ENCODE data around the gene CLCN3.
"Not testable (repeated sequence)": the region's sequence is repeated elsewhere in the genome, so short reads cannot be mapped to it uniquely, and the experiment has no call there.

Gene CLCN3

DNA sequence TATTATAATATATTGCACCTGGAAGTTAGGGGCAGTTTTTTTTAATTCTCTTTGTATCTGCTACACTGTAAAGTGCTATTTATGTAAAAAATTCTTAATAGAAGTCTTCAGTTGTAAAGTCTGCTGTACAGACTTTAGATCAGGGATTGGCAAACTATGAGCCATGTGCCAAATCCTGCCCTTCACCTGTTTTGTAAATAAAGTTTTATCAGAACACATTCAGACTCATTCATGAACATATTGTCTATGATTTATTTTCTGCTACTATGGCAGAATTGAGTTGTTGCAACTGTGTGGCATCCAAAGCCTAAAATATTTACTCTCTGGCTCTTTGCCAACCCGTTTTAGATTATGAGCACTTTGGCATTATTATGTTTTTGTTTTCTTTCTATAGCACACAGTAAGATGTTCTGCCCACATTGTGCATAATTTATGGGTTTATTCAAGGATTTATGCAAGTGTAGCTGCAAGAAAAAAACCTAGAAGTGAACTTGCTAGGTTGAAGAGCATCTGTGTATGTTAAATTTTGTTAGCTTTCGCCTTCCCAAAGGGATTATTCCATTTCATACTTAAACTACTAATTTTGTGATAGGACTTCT is 56.9 kb downstream of the CLCN3 start:
- Histone ChIP-seq H3K27me3 (ENCODE audit: insufficient read depth, low read length) (no peaks in the 10 kb centered on the region), H3K9me3 (ENCODE audit: insufficient read depth, low read depth, low read length) (no peaks in the 10 kb centered on the region), H3K4me1 (ENCODE audit: insufficient read depth, low read length) (no peaks in the 10 kb centered on the region), H3K9ac (ENCODE audit: low read depth, low read length) (no peak overlapping the region), H3K4me3 (ENCODE audit: low read length) (no peak overlapping the region), H3K36me3 (ENCODE audit: insufficient read depth, low read depth, low read length) (0 out of 2 replicates have a peak, but pooled peaks cover 4% of the 10 kb centered on the region), H3K27ac (ENCODE audit: low read length) (no peak overlapping the region)

DNA sequence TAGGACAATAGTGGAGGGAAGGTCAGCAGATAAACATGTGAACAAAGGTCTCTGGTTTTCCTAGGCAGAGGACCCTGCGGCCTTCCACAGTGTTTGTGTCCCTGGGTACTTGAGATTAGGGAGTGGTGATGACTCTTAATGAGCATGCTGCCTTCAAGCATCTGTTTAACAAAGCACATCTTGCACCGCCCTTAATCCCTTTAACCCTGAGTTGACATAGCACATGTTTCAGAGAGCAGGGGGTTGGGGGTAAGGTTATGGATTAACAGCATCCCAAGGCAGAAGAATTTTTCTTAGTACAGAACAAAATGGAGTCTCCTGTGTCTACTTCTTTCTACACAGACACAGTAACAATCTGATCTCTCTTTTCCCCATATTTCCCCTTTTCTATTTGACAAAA is 58.1 kb downstream of the CLCN3 start:
- H3K9me3 ChIP-seq (ENCODE audit: insufficient read depth, low read depth, low read length); H3K27me3 ChIP-seq (ENCODE audit: insufficient read depth, low read length); H3K4me3 ChIP-seq (ENCODE audit: low read length); H3K27ac ChIP-seq (ENCODE audit: low read length); H3K9ac ChIP-seq (ENCODE audit: low read depth, low read length); H3K4me1 ChIP-seq (ENCODE audit: insufficient read depth, low read length); H3K36me3 ChIP-seq (ENCODE audit: insufficient read depth, low read depth, low read length): not testable (repeated sequence)

DNA sequence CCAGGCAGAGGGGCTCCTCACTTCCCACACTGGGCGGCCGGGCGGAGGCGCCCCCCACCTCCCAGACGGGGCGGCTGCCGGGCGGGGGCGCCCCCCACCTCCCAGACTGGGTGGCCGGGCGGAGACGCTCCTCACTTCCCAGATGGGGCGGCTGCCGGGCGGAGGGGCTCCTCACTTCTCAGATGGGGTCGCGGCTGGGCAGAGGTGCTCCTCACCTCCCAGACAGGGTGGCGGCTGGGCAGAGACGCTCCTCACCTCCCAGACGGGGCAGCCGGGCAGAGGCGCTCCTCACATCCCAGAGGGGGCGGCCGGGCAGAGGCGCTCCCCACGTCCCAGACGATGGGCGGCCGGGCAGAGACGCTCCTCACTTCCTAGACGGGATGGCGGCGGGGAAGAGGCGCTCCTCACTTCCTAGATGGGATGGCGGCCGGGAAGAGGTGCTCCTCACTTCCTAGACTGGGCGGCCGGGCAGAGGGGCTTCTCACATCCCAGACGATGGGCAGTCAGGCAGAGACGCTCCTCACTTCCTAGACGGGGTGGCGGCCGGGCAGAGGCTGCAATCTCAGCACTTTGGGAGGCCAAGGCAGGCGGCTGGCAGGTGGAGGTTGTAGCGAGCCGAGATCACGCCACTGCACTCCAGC is 58.7 kb downstream of the CLCN3 start:
- not testable (repeated sequence) for H3K4me1 ChIP-seq (ENCODE audit: insufficient read depth, low read length); H3K36me3 ChIP-seq (ENCODE audit: insufficient read depth, low read depth, low read length); H3K27ac ChIP-seq (ENCODE audit: low read length); H3K4me3 ChIP-seq (ENCODE audit: low read length); H3K27me3 ChIP-seq (ENCODE audit: insufficient read depth, low read length); H3K9me3 ChIP-seq (ENCODE audit: insufficient read depth, low read depth, low read length); H3K9ac ChIP-seq (ENCODE audit: low read depth, low read length)

DNA sequence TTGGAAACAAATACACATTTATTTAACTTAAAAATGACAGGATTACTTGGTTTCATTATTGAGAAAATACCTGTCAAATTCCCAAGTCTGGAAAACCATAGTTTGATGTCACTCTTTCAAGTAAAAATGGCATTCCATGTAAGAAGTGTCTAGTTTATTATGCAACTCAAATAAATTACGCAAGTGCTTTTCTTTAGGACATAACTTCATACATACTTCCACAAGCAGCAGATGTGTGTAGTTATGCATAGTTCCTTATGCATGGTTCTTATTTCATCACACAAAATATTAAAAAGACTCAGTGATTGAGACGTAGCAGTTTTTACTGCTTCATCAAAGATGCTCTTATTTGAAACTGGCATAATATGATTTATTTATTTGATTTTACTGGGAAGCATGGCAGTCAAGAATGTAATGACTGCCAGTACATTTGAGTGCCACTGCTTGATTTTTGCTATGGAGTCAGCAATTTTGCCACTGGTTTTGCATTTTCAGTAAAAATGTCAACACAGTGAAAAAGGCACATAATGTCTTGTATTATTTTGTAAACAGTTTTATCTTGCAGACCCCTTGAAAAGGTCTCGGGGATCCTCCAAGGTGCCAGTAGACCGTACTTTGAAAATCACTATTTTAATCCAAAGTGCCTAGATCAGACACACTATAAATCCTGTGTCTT is 62.1 kb downstream of the CLCN3 start:
- Histone ChIP-seq H3K27me3 (ENCODE audit: insufficient read depth, low read length) (no peaks in the 10 kb centered on the region), H3K36me3 (ENCODE audit: insufficient read depth, low read depth, low read length) (0 out of 2 replicates have a peak, but pooled peaks cover 4% of the 10 kb centered on the region), H3K9ac (ENCODE audit: low read depth, low read length) (no peak overlapping the region), H3K4me3 (ENCODE audit: low read length) (no peak overlapping the region), H3K27ac (ENCODE audit: low read length) (no peak overlapping the region), H3K9me3 (ENCODE audit: insufficient read depth, low read depth, low read length) (no peaks in the 10 kb centered on the region), H3K4me1 (ENCODE audit: insufficient read depth, low read length) (no peaks in the 10 kb centered on the region)

DNA sequence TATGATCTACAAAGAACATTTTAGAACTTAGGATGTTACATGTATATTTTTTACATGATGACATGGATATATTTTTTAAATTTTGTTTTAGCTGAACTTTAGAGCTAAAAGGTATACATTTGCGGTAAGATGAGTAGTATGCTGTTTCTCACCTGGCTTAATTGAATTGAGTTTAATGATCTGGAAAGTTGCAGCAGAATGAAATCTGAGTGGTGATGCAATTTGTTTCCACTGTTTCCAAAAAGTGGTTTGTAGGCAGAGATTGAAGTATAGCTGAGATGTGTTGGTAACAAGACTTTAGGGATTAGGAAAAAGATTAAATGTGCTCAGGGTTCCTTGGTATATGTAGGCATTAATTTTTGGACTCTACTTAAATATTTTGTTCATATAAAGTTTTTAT is 69.3 kb downstream of the CLCN3 start:
- Histone ChIP-seq H3K27ac (ENCODE audit: low read length) (no peak overlapping the region), H3K9ac (ENCODE audit: low read depth, low read length) (no peak overlapping the region), H3K27me3 (ENCODE audit: insufficient read depth, low read length) (no peaks in the 10 kb centered on the region), H3K4me3 (ENCODE audit: low read length) (no peak overlapping the region), H3K4me1 (ENCODE audit: insufficient read depth, low read length) (no peaks in the 10 kb centered on the region), H3K36me3 (ENCODE audit: insufficient read depth, low read depth, low read length) (peaks cover 23% of the 10 kb centered on the region; the same call in 1 of the 2 replicates), H3K9me3 (ENCODE audit: insufficient read depth, low read depth, low read length) (no peaks in the 10 kb centered on the region)

DNA sequence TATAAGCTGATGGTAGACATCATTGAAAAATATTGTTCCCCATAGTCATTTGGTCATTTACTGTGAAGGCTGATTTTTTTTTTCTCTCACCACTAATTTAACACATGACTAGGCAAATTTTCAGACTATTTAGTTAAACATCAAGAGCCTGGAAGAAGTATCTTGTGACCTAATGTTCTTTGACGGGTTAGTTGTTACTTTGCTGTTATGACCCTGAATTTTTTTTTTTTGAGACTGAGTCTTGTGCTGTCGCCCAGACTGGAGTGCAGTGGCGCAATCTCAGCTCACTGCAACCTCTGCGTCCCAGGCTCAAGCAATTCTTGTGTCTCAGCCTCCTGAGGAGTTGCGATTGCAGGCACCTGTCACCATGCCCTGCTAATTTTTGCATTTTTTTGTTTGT is 70.4 kb downstream of the CLCN3 start:
- no peaks in the 10 kb centered on the region for H3K27me3 ChIP-seq (ENCODE audit: insufficient read depth, low read length)
- H3K9ac ChIP-seq (ENCODE audit: low read depth, low read length): no peak overlapping the region
- H3K36me3 ChIP-seq (ENCODE audit: insufficient read depth, low read depth, low read length): peaks cover 23% of the 10 kb centered on the region; the same call in 1 of the 2 replicates
- no peaks in the 10 kb centered on the region for H3K9me3 ChIP-seq (ENCODE audit: insufficient read depth, low read depth, low read length)
- H3K27ac ChIP-seq (ENCODE audit: low read length): no peak overlapping the region
- no peaks in the 10 kb centered on the region for H3K4me1 ChIP-seq (ENCODE audit: insufficient read depth, low read length)
- H3K4me3 ChIP-seq (ENCODE audit: low read length): no peak overlapping the region

DNA sequence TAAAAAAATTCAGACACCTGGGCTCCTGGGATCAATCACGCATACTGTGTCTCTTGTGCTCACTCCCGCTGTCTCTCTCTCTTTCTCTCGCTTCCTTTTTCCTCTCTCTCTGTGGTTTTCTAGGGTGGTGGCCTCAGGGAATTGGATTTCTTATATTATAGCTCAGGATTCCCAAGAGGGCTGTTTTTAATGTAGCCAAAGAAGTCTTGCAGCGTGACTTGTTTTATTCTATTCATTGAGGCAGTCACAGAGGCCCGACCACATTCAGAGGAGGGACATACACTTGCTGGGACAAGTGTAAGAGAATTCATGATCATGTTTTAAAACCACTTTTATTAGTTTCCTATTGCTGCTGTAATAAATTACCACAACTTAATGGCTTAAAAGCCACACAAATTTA is 78.0 kb downstream of the CLCN3 start:
- peaks cover 47% of the 10 kb centered on the region for H3K36me3 ChIP-seq (ENCODE audit: insufficient read depth, low read depth, low read length)
- H3K4me3 ChIP-seq (ENCODE audit: low read length): no peak overlapping the region
- no peaks in the 10 kb centered on the region for H3K9me3 ChIP-seq (ENCODE audit: insufficient read depth, low read depth, low read length)
- no peaks in the 10 kb centered on the region for H3K27me3 ChIP-seq (ENCODE audit: insufficient read depth, low read length)
- H3K4me1 ChIP-seq (ENCODE audit: insufficient read depth, low read length): no peaks in the 10 kb centered on the region
- no peak overlapping the region for H3K9ac ChIP-seq (ENCODE audit: low read depth, low read length)
- no peak overlapping the region for H3K27ac ChIP-seq (ENCODE audit: low read length)

DNA sequence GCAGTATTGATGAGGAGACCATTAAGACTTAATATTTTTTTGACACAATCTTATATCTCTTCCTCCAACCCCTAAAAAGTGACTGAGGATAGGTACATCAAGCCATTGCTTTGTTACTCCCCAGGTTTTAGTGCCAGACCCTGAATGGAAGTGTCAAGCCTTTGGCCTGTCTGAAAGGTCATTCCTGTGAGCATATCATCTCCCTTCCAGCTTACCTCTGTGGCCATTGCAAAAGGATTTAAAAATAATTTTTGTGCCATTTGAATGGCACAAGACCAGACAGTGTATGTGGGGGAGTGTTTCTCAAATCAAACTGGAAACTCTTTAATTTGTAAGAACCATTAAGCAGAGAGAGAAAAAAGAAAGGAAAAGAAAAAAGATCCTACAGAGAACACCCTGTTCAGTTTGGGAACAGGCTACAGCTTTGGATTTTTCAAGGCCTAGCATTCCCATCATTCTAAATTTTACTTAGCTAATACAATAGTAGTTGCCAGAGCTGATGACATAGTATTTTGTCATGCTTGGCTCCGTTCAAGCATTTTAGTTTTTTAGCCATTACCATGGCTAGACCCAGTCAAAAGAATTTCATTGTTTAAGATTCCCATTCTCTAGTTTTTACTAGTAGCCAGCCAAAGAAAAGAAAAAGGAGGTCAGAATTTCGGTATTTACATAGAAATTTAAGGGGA is 87.7 kb downstream of the CLCN3 start:
- Histone ChIP-seq H3K4me3 (ENCODE audit: low read length) (no peak overlapping the region), H3K27ac (ENCODE audit: low read length) (no peak overlapping the region), H3K9ac (ENCODE audit: low read depth, low read length) (no peak overlapping the region), H3K4me1 (ENCODE audit: insufficient read depth, low read length) (no peaks in the 10 kb centered on the region), H3K27me3 (ENCODE audit: insufficient read depth, low read length) (no peaks in the 10 kb centered on the region), H3K9me3 (ENCODE audit: insufficient read depth, low read depth, low read length) (no peaks in the 10 kb centered on the region), H3K36me3 (ENCODE audit: insufficient read depth, low read depth, low read length) (peaks cover 26% of the 10 kb centered on the region)

DNA sequence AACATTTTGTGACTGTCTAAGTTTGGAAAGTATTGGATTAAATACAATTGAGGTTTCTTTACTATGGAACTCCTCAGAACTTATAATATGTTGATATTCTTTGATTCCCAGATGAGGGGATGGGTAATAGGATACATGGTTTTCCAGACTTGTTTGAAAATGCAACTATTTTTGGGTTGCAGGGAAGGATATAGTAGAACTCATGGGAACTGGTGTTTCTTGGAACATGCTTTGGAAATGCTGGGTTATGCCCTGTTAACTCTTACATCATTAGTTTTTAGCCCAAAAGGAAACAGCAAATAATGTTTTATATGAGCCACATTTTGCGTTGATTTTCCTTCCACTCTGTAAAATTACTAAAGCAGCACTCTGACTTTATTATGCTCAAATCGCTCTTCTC is 95.4 kb downstream of the CLCN3 start:
- Histone ChIP-seq H3K36me3 (ENCODE audit: insufficient read depth, low read depth, low read length) (peaks cover 27% of the 10 kb centered on the region), H3K27me3 (ENCODE audit: insufficient read depth, low read length) (no peaks in the 10 kb centered on the region), H3K4me1 (ENCODE audit: insufficient read depth, low read length) (no peaks in the 10 kb centered on the region), H3K9me3 (ENCODE audit: insufficient read depth, low read depth, low read length) (no peaks in the 10 kb centered on the region), H3K9ac (ENCODE audit: low read depth, low read length) (no peak overlapping the region), H3K4me3 (ENCODE audit: low read length) (no peak overlapping the region), H3K27ac (ENCODE audit: low read length) (no peak overlapping the region)

DNA sequence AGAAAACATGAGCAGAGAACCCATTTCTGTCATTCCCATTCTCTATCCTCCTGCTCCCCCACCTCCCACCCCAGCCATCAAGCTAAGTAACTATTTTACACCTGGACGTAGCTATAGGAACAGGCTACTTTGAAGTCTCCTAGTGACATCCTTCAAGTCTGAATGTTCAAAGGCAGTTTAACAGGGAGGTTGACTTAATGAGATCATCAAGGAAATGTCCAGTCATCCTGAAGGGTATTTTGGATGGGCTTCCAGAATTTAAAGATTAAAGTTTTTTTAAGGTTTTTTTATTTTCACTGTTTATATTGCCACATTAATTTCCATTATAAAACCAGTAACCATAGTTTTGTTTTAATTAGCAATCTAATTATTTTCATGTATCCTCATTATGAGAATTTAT is 96.3 kb downstream of the CLCN3 start:
- H3K27me3 ChIP-seq (ENCODE audit: insufficient read depth, low read length): no peaks in the 10 kb centered on the region
- peaks cover 27% of the 10 kb centered on the region for H3K36me3 ChIP-seq (ENCODE audit: insufficient read depth, low read depth, low read length)
- no peaks in the 10 kb centered on the region for H3K4me1 ChIP-seq (ENCODE audit: insufficient read depth, low read length)
- no peak overlapping the region for H3K4me3 ChIP-seq (ENCODE audit: low read length)
- H3K9ac ChIP-seq (ENCODE audit: low read depth, low read length): no peak overlapping the region
- no peak overlapping the region for H3K27ac ChIP-seq (ENCODE audit: low read length)
- no peaks in the 10 kb centered on the region for H3K9me3 ChIP-seq (ENCODE audit: insufficient read depth, low read depth, low read length)

DNA sequence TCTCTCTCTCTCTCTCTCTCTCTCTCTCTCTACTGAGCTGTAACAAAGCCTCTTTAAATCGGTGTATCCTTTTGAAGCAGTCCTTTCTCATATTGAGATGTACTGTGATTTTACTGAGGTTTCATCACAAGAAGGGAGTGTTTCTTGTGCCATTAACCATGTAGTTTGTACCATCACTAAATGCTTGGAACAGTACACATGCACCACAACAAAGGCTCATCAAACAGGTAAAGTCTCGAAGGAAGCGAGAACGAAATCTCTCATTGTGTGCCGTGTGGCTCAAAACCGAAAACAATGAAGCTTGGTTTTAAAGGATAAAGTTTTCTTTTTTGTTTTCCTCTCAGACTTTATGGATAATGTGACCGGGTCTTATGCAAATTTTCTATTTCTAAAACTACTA is 100.2 kb downstream of the CLCN3 start:
- H3K4me3 ChIP-seq (ENCODE audit: low read length): no peak overlapping the region
- no peak overlapping the region for H3K27ac ChIP-seq (ENCODE audit: low read length)
- H3K27me3 ChIP-seq (ENCODE audit: insufficient read depth, low read length): no peaks in the 10 kb centered on the region
- H3K4me1 ChIP-seq (ENCODE audit: insufficient read depth, low read length): no peaks in the 10 kb centered on the region
- H3K36me3 ChIP-seq (ENCODE audit: insufficient read depth, low read depth, low read length): peaks cover 12% of the 10 kb centered on the region
- no peak overlapping the region for H3K9ac ChIP-seq (ENCODE audit: low read depth, low read length)
- H3K9me3 ChIP-seq (ENCODE audit: insufficient read depth, low read depth, low read length): no peaks in the 10 kb centered on the region

Data from iPS-20b (cell line).